Liver (tissue), 9 donors: Measurements from ENCODE around the gene FAAH. TPM values are rescaled to one million over a fixed set of nuclear protein-coding genes. Genes with fewer than 3 reads are reported as not detected.

ENCODE experiments used
- DNase-seq: peaks from one replicate; pipeline ENCODE4 v3.0.0-alpha.2; 2017; ENCODE audit warnings: low spot score
- H3K27ac ChIP-seq, 2 donors: one replicate each; pipeline ENCODE4 v1.7.0; 2013; ENCODE audit warnings: inconsistent platforms in 2 of 2, low read length in 2 of 2, control low read depth in 1 of 2, low read depth in 1 of 2, mild to moderate bottlenecking in 1 of 2
- H3K27me3 ChIP-seq, 4 donors: one replicate each; pipeline versions ENCODE4 v1.6.1 to v1.7.0; 2013; ENCODE audit warnings: low read length in 3 of 4, inconsistent platforms in 1 of 4, mild to moderate bottlenecking in 1 of 4, moderate library complexity in 1 of 4; ENCODE audit not compliant: control insufficient read depth in 4 of 4, insufficient read depth in 4 of 4
- H3K36me3 ChIP-seq, 4 donors: one replicate each; pipeline versions ENCODE4 v1.6.1 to v1.7.0; 2013; ENCODE audit warnings: low read length in 3 of 4, mild to moderate bottlenecking in 3 of 4, low read depth in 1 of 4, moderate library complexity in 1 of 4; ENCODE audit not compliant: control insufficient read depth in 4 of 4, insufficient read depth in 3 of 4
- H3K4me1 ChIP-seq, 4 donors: one replicate each; pipeline versions ENCODE4 v1.6.1 to v1.7.0; 2013; ENCODE audit warnings: low read length in 3 of 4, mild to moderate bottlenecking in 3 of 4, moderate library complexity in 1 of 4; ENCODE audit not compliant: control insufficient read depth in 4 of 4, insufficient read depth in 4 of 4
- H3K4me3 ChIP-seq, 3 donors: one replicate each; pipeline versions ENCODE4 v1.6.1 to v1.7.0; 2013; ENCODE audit warnings: low read length in 3 of 3, control low read depth in 1 of 3, low read depth in 1 of 3, mild to moderate bottlenecking in 1 of 3
- H3K9ac ChIP-seq, 2 donors: one replicate each; pipeline ENCODE4 v1.7.0; 2013; ENCODE audit warnings: low read length in 2 of 2, mild to moderate bottlenecking in 2 of 2, moderate library complexity in 2 of 2, control low read depth in 1 of 2, low read depth in 1 of 2
- H3K9me3 ChIP-seq, 4 donors: one replicate each; pipeline versions ENCODE4 v1.6.1 to v1.7.0; 2013; ENCODE audit warnings: low read length in 3 of 4; ENCODE audit not compliant: control insufficient read depth in 4 of 4
- CTCF ChIP-seq: fragments of 150-350 bp; IDR thresholded peaks from 2 replicates; pipeline ENCODE4 v1.5.1; 2017; ENCODE audit warnings: improper control_type of control experiment, low read depth, low read length; ENCODE audit not compliant: missing input control
- EGR1 ChIP-seq, 2 donors: IDR thresholded peaks; 2 replicates each; pipeline ENCODE4 v1.6.1; 2016 to 2018; ENCODE audit warnings: antibody characterized with exemption in 2 of 2, low read depth in 2 of 2
- FOXA1 ChIP-seq: IDR thresholded peaks from 2 replicates; pipeline ENCODE4 v1.6.1; 2016; ENCODE audit warnings: antibody characterized with exemption
- FOXA2 ChIP-seq: IDR thresholded peaks from 2 replicates; pipeline ENCODE4 v1.6.1; 2016; ENCODE audit warnings: antibody characterized with exemption
- HNF4A ChIP-seq, 2 donors: conservative IDR thresholded peaks; 2 replicates each; pipeline ENCODE4 v1.6.1; 2016; ENCODE audit warnings: antibody characterized with exemption in 2 of 2, mild to moderate bottlenecking in 2 of 2
- HNF4G ChIP-seq: IDR thresholded peaks from 2 replicates; pipeline ENCODE4 v1.6.1; 2016; ENCODE audit warnings: antibody characterized with exemption
- JUND ChIP-seq, 2 donors: IDR thresholded peaks; 2 replicates each; pipeline ENCODE4 v1.6.1; 2016; ENCODE audit warnings: antibody characterized with exemption in 2 of 2
- NR2F2 ChIP-seq: IDR thresholded peaks from 2 replicates; pipeline ENCODE4 v1.6.1; 2016; ENCODE audit warnings: antibody characterized with exemption
- RAD21 ChIP-seq, 2 donors: IDR thresholded peaks; 2 replicates each; pipeline ENCODE4 v1.6.1; 2016; ENCODE audit warnings: antibody characterized with exemption in 2 of 2, mild to moderate bottlenecking in 2 of 2
- REST ChIP-seq: IDR thresholded peaks from 2 replicates; pipeline ENCODE4 v1.6.1; 2016; ENCODE audit warnings: antibody characterized with exemption, mild to moderate bottlenecking
- RXRA ChIP-seq, 2 donors: IDR thresholded peaks; 2 replicates each; pipeline ENCODE4 v1.6.1; 2017 to 2018; ENCODE audit warnings: antibody characterized with exemption in 2 of 2, mild to moderate bottlenecking in 1 of 2
- SP1 ChIP-seq: IDR thresholded peaks from 2 replicates; pipeline ENCODE4 v1.6.1; 2018; ENCODE audit warnings: antibody characterized with exemption, mild to moderate bottlenecking
- TAF1 ChIP-seq: conservative IDR thresholded peaks from 2 replicates; pipeline ENCODE4 v1.6.1; 2016; ENCODE audit warnings: antibody characterized with exemption, mild to moderate bottlenecking
- YY1 ChIP-seq: IDR thresholded peaks from 2 replicates; pipeline ENCODE4 v1.6.1; 2016; ENCODE audit warnings: antibody characterized with exemption, mild to moderate bottlenecking
- ZBTB33 ChIP-seq: IDR thresholded peaks from 2 replicates; pipeline ENCODE4 v1.6.1; 2016; ENCODE audit warnings: antibody characterized with exemption
- WGBS: extraction: QIAGEN DNeasy Blood & Tissue Kit; methylation state at CpG from one replicate; pipeline ENCODE4 v1.1.7; 2013; 5-methylcytosine and 5-hydroxymethylcytosine counted together
- polyA plus RNA-seq, 2 donors: library from polyadenylated mRNA; stranded (reverse) in 1 of 2; unstranded in 1 of 2; fragments of 200-250 nt in 1 of 2; fragments of >200 nt in 1 of 2; fragmentation: Nextera tagmentation in 1 of 2; extraction: Ambion mirVana in 1 of 2; gene quantifications; one replicate each; pipeline versions ENCODE4 v1.2.1 to v1.2.3, GENCODE V29; 2013 to 2015
- total RNA-seq, 2 donors: library from RNA; depleted of rRNA; stranded (reverse); fragments of >200 nt; gene quantifications; one replicate each; pipeline ENCODE4 v1.2.3, GENCODE V29; 2014
- donor health status: healthy.
- donor health status: healthy.
- donor health status: healthy.
- donor health status: healthy.
- donor health status: healthy.

FAAH gene
- total and polyA plus RNA-seq, 4 donors: 4.3 to 41.5 (median 22.1) TPM

- Histone ChIP-seq H3K4me3 (no peak overlapping the region), H3K27me3 (peaks cover 0 to 9% (median 4%) of the 10 kb centered on the region in 4 donors), H3K36me3 (no peaks in the 10 kb centered on the region), H3K9me3 (no peaks in the 10 kb centered on the region), H3K4me1 (peaks cover 0 to 11% (median 6%) of the 10 kb centered on the region in 4 donors), H3K27ac (no peak overlapping the region), H3K9ac (no peak overlapping the region)
- no peak for TF ChIP-seq NR2F2
- TF ChIP-seq TAF1: no peak
- no peak for TF ChIP-seq REST
- TF ChIP-seq SP1: no peak
- TF ChIP-seq YY1: no peak
- no peak for TF ChIP-seq EGR1 (IDR thresholded peaks at IDR 0.05; ENCODE audit: low read depth in 2 of 2)
- no peak for TF ChIP-seq HNF4G
- TF ChIP-seq FOXA1: no peak
- 70% methylated on average over 3 of the region's 3 CpGs for WGBS
- no peak for DNase-seq
Measured at GRCh38 chr1:46445773-46446256, 51.7 kb downstream of the FAAH start.

- H3K9me3 ChIP-seq: no peaks in the 10 kb centered on the region
- TF ChIP-seq YY1 (no peak), HNF4A (conservative IDR thresholded peaks at IDR 0.05) (peak in 1 of 2 donors; percentile 35), JUND (IDR thresholded peaks at IDR 0.05) (no peak), FOXA1 (no peak), RXRA (IDR thresholded peaks at IDR 0.05) (no peak), RAD21 (IDR thresholded peaks at IDR 0.05) (peak; percentile 85 to 90), ZBTB33 (no peak), CTCF (peak; percentile 82), NR2F2 (no peak), REST (no peak), FOXA2 (no peak)
- peaks cover 0 to 10% (median 4%) of the 10 kb centered on the region in 4 donors for H3K27me3 ChIP-seq
- no peak overlapping the region for H3K9ac ChIP-seq
- no peaks in the 10 kb centered on the region for H3K36me3 ChIP-seq
- no peak overlapping the region for H3K4me3 ChIP-seq
- DNase-seq: peak; percentile 86
- H3K4me1 ChIP-seq: peaks cover 0 to 11% (median 6%) of the 10 kb centered on the region in 4 donors
- WGBS: 29% methylated on average over 15 of the region's 15 CpGs
- no peak overlapping the region for H3K27ac ChIP-seq
Measured at GRCh38 chr1:46446646-46447498, 52.8 kb downstream of the FAAH start.
